Measurements from ENCODE around the gene KANSL1L.

Gene KANSL1L

GRCh38 chr2:210063306-210063705 is 107.9 kb downstream of the KANSL1L start:
- no peak for DNase-seq (ENCODE audit: low read depth)

GRCh38 chr2:210055825-210056224 is 115.4 kb downstream of the KANSL1L start:
- no peak for DNase-seq (ENCODE audit: low read depth)

- DNase-seq (ENCODE audit: low read depth) = no peak
Observed at GRCh38 chr2:210054696-210055095, 116.5 kb downstream of the KANSL1L start.

- no peak for DNase-seq (ENCODE audit: low read depth)
Observed at GRCh38 chr2:210050885-210051284, 120.3 kb downstream of the KANSL1L start.

GRCh38 chr2:210049831-210050230 is 121.4 kb downstream of the KANSL1L start:
- DNase-seq (ENCODE audit: low read depth) = no peak

- no peak for DNase-seq (ENCODE audit: low read depth)
Observed at GRCh38 chr2:210046851-210047500, 124.2 kb downstream of the KANSL1L start.

GRCh38 chr2:210038078-210038477 is 133.1 kb downstream of the KANSL1L start:
- DNase-seq (ENCODE audit: low read depth) = no peak

GRCh38 chr2:210035679-210036078 is 135.5 kb downstream of the KANSL1L start:
- DNase-seq (ENCODE audit: low read depth) = no peak

- no peak for DNase-seq (ENCODE audit: low read depth)
Observed at GRCh38 chr2:210034087-210034683, 137.0 kb downstream of the KANSL1L start.

GRCh38 chr2:210028178-210028577 is 143.0 kb downstream of the KANSL1L start:
- no peak for DNase-seq (ENCODE audit: low read depth)

- DNase-seq (ENCODE audit: low read depth) = no peak
Observed at GRCh38 chr2:210027608-210028007, 143.6 kb downstream of the KANSL1L start.

- DNase-seq (ENCODE audit: low read depth) = no peak
Observed at GRCh38 chr2:210022824-210023223, 148.4 kb downstream of the KANSL1L start.

GRCh38 chr2:210020138-210020537 is 151.1 kb downstream of the KANSL1L start:
- no peak for DNase-seq (ENCODE audit: low read depth)

- no peak for DNase-seq (ENCODE audit: low read depth)
Observed at GRCh38 chr2:210009896-210010295, 161.3 kb downstream of the KANSL1L start.

- DNase-seq (ENCODE audit: low read depth) = no peak
Observed at GRCh38 chr2:210009126-210009525, 162.1 kb downstream of the KANSL1L start.

- no peak for DNase-seq (ENCODE audit: low read depth)
Observed at GRCh38 chr2:210007895-210008294, 163.3 kb downstream of the KANSL1L start.

GRCh38 chr2:210004881-210005280 is 166.3 kb downstream of the KANSL1L start:
- DNase-seq (ENCODE audit: low read depth) = no peak

- DNase-seq (ENCODE audit: low read depth) = no peak
Observed at GRCh38 chr2:210003359-210003758, 167.8 kb downstream of the KANSL1L start.

GRCh38 chr2:210002158-210003157 is 168.8 kb downstream of the KANSL1L start, which contains the start of gene RPE:
Gene RPE, plus strand, starts transcription at chr2:210002638. Its CDS starts 24 bp downstream, at chr2:210002662.
- peak; percentile 68 for DNase-seq (ENCODE audit: low read depth)

- DNase-seq (ENCODE audit: low read depth) = no peak
Observed at GRCh38 chr2:210000464-210001324, 170.5 kb downstream of the KANSL1L start.

- no peak for DNase-seq (ENCODE audit: low read depth)
Observed at GRCh38 chr2:209998596-209998995, 172.6 kb downstream of the KANSL1L start.

- no peak for DNase-seq (ENCODE audit: low read depth)
Observed at GRCh38 chr2:209993968-209994367, 177.2 kb downstream of the KANSL1L start.
